Endometrium (tissue), 2 donors: ENCODE measurements around the gene TMED10.
"Not testable (repeated sequence)": the region's sequence is repeated elsewhere in the genome, so short reads cannot be mapped to it uniquely, and the experiment has no call there.

ENCODE experiments used
- FAIRE-seq: peaks from 2 replicates; lab custom pipeline; 2012; peaks lifted over from hg19 to GRCh38; lab: Jason Lieb, UNC
- donor health status: control.
- donor health status: control.

The TMED10 gene

DNA sequence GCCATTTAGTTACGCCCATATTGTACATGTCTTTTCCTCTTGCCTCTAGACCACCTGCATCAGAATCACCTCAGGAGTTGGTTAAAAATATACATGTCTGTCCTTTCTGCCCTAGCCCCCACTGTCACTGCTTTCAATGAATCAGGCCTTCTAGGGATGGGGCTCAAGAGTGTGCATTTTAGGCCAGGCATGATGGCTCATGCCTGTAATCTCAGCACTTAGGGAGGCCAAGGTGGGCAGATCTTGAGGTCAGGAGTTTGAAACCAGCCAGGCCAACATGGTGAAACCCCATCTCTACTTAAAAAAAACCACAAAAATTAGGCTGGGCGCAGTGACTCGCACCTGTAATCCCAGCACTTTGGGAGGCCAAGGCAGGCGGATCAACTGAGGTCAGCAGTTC is 13.6 kb upstream of the TMED10 start:
- no peak for FAIRE-seq

DNA sequence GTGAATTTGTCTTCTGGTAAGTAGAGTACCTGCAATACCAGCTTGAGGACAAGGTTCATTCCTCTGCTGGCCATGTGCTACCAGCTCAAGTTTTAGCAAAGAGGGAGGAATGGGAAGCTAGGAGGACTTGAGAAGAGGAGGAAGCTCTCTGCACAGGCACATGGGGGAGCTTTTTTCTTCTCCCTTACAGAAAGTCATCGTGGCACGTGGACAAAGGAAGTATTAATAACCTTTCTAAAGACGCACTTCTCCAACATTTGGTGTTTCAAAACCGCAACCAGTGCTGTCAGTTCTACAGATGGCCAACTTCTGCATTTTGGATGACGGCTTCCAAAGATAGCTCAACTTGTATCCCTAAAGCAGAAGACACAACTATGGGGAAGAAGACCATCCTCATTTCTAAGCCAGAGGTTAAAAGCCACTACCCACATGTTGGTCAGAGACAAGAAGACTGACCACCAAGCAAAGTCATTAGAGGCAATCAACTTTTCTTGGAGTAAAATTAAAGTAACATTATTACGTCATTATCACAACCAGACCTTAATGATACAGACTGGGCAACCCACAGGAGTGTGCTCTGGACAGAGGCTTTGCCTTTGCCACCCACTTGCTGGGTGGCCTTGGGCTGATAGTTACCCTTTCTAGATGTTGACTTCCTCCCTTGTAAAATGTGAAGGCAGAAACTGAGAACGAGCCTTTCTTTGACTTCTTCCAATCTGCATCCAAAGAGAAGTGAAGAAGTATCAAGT is 12.3 kb upstream of the TMED10 start:
- no peak for FAIRE-seq

DNA sequence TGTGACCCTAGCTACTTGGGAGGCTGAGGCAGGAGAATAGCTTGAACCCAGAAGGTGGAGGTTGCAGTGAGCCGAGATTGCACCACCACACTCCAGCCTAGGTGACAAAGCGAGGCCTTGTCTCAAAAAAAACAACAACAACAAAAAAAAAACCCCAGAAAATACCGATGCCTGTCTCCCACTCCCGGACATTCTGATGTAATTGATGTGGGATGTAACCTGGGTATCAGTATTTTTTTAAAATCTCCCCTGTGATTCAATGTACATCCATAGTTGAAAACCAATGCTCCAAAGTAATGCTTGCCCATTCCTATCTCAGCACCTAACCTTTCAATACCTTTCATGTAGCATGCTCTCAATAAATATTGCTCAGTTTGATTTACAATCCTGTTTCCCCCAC is 11.7 kb upstream of the TMED10 start:
- no peak for FAIRE-seq

DNA sequence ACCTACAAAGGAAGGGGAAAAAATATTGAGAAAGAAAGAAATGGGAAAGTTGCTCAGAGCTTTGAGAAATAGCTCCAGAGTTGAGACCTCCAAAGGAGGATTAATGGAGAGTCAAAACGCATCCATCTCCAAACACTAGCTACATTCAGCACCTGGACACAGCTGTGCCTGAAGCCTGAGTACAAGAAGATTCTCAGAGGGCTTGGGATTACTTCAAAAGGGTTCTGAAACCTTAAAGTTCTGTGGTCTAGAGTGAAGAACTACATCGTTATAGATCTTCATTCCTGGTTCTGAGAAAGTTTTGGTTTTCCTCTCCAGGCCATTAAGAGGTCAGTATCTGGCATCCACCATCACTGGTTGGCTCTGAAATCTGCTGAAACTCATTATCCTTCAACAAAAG is 10.5 kb upstream of the TMED10 start:
- no peak for FAIRE-seq

DNA sequence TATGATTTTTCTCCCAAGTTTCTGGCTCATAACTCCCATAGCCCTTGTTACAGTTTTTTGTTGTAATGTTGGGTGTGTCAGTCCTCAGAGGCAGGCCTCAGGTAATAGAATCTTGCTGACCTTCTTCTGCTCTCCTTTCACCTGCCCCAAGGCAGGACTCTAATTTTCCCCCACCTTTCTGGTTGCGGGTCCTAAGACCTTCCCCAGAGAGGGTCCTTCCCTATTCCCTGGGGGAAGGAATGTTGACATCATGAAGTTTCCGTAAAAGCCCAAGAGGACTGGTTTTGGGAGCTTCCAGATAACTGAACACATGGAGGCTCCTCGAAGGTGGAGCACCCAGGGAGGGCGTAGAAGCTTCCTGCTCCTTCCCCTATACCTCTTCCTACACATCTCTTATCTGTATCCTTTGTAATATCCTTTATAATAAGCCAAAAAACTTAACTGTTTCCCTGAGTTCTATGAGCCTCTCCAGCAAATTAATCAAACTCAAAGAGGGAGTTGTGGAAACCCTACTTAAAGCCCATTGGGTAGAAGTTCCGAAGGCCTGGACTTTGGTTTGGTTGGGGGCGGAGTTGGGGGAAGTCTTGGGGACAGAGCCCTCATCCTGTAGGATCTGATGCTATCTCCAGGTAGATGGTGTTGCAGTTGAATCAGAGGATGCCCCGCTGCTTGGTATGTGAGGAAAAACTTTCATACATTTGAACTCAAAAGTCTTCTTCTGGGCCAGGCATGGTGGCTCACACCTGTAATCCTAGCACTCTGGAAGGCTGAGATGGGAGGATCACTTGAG is 9.0 kb upstream of the TMED10 start:
- no peak for FAIRE-seq

DNA sequence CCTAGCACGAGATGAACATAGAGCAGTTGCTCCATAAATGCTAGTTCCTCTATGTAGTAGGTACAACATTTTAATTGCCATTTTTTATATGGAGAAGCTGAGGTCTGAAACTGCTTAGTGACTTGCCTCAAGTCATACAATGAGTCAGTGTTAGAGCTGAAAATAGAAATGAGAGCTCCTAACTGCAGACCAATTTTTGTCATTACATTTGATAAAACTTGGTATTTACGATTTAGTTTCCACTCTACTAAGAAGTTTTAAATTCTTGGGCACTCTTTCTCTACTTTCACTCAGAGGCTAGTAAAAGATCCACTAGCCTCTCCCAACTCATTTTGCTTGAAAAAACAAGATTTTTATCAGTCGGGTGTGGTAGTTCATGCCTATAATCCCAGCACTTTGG is 8.1 kb upstream of the TMED10 start:
- no peak for FAIRE-seq

DNA sequence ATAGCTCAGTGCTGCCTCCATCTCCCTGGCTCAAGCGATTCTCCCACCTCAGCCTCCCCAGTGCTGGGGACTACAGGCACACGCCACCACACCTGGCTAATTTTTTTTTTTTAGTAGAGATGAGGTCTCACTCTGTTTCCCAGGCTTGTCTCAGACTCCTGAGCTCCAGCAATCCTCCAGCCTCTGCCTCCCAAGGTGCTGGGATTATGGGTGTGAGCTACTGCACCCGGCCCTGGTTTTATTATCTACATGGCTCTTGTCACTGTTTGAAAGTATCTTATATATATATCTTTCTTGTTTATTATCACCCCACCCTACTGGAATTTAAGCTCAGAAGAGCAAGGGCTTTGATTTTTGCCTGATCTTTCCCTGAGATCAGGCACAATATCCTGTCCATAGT is 7.6 kb upstream of the TMED10 start:
- FAIRE-seq = no peak

DNA sequence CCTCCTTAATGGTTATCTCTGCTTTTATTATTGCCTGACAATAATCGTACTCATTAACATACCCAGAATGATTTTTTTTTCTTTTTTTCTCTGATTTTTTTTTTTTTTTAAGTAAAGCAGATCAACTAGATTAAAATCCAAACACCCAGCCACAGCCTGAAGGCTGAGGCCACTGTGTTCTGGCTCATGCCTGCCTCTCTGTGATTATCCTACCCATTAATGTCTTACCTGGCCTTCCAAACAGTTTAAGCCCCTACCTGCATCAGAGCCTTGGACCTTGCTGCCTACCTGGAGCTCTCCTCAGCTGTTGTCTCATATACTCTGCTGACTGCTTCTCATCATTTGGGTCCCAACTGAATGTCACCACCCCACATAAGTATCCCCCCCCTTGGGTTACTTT is 6.8 kb upstream of the TMED10 start:
- peak; percentile 72 for FAIRE-seq

DNA sequence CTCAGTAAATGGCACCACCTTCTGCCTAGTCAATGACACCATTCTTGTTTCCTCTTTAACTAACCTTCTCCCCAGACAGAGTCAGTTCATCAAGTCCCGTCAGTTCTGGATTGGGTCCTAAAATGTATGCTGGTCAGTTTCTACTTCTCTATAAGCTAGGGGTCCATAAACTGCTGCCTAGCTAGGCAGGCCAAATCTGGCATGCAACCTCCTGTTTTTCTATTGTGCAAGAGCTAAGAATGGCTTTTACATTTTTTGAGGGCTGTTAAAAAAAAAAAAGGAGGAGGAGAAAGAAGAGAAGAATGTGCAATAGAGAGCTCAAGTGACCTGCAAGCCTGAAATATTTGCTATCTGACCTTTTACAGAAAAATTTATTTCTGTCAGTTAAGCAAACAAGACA is 6.4 kb upstream of the TMED10 start:
- no peak for FAIRE-seq

DNA sequence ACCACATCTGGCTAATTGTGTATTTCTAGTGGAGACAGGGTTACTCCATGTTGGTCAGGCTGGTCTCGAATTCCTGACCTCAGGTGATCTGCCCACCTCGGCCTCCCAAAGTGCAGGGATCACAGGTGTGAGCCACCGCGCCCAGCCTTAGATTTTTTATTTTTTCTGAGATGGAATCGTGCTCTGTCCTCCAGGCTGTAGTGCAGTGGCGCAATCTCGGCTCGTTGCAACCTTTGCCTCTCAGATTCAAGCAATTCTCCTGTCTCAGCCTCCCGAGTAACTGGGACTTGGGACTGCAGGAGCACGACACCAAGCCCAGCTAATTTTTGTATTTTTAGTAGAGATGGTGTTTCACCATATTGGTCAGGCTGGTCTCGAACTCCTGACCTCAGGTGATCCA is 5.8 kb upstream of the TMED10 start:
- not testable (repeated sequence) for FAIRE-seq

DNA sequence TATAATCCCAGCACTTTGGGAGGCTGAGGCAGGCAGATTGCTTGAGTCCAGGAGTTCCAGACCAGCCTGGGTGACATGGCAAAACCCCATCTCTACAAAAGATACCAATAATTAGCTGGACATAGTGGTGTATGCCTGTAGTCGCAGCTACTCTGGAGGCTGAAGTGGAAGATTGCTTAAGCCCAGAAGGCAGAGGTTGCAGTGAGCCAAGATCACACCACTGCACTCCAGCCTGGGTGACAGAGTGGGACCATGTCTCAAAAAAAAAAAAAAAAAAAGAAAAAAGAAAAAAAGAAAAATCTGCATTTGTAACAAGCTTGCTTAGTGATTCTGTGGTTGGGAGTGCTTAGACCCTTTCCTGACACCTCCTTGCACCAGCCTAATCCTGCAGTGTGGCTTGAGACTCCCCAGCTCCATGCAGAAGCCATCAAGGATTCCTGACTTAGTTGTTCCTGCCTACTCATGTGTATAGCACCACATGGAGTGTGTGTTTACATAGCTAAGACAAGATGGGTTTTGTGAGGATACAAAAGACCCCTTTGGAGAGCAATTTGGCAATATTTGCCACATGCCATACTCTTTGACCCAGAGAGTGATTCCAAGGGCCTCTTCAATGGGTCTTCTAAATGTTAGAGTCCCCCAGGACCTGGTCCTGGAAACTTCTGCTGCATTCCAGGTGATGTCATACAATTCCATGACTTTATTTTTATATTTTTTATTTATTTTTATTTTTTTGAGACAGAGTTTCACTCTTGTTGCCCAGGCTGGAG is 5.1 kb upstream of the TMED10 start:
- FAIRE-seq = no peak

DNA sequence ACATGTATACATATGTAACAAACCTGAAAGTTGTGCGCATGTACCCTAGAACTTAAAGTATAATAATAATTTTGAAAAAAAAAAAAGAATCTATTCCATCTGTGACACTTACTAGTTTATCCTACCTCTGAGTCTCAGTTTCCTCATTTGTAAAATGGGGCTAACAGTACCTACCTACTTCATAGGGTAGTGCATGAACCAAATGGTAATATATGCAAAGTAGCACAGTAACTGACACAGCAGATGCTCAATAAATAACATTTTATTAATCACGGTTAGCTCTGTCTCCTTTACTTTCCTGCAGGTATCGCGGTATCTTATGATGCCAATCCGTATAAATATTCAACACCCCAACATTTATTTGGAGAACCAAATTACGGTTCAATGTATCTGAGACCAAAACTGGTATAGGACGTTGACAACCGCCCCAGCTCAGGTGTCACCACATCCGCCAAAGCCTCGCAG is 703 bp downstream of the TMED10 start:
- FAIRE-seq = no peak

DNA sequence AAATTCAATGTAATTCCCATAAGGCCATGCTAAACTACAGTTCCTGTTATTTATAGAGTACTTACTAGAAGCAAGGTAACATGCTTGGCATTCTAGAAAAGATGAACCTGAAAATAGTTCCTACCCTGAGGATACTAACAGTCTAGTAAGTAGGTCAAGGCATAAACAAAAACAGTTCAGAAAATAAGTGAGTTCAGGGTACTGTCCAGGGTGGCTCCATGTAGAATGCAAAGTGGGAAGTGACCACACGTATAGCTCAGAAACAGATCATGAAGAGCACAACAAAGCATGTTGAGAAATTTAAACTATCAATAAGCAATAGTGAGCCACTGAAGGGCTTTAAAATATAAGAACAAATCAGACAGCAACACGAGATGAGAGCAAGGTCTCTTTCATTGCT is 2.3 kb downstream of the TMED10 start:
- FAIRE-seq = no peak

DNA sequence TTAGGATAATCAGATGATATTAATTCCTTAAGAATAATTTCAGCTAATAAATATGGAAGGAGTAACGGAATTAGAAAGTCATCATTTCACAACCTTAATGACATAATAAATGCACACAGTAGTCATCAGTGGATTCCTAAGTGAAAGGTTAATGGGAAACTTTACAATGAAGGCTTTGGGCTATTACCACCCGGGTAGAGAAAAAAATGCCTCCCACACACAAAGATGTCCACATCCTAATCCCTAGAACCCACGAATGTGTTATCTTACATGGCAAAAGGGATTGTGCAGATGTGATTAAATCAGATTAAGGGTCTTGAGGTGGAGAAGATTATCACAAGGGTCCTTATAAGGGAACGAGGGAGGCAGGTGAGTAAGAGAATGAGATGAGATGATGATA is 5.6 kb downstream of the TMED10 start:
- FAIRE-seq = no peak

DNA sequence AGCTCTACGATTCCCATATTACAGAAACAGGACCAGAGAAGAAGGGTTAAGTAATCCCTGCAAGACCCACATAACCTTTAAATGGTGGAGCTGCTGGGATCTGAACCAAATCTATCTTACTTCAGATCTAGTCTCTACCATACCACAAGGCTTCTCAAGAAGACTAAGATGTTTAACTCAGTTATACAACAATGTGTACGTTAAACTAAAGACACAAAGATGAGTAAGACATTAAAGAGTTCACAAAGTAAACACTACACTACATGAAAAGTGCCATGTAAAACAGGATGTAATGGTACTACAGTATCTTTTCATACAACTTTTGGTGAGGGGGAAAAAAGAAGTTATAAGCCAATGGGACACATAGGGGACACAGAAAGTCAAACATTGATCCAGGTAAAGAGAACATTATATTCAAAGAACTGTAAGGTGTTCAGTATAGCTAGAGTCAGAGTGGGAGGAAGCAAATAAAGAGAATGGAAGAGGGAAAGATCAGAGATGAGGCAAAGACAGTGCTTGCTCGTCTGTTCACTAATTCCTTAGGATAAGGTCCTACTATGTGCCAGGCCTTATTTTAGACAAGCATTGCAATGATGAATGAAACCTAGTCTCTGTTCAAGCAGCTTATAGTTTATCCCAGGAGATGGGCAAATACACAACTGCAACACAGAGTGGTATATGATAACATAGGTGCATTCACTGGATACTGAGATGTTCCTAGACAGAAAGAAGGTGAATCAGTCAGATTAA is 7.7 kb downstream of the TMED10 start:
- no peak for FAIRE-seq

DNA sequence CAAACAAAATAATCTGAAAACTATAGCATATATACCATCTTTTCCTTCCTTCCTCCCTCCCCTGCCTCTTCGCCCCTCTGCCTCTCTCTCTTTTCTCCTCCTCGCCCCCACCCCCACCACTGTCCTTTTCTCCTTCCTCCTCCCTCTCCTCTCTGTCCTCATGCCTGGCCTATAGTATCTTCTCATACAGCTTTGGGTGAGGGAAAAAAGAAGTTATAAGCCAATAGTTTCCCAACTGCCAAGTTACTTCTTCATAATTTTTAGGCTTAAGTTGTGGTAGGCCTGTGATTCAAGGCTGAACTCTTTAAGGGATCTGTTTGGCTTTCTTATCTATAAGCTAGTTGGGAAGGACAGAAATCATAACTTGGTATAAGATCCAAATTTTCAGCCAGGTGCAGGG is 9.1 kb downstream of the TMED10 start:
- no peak for FAIRE-seq

DNA sequence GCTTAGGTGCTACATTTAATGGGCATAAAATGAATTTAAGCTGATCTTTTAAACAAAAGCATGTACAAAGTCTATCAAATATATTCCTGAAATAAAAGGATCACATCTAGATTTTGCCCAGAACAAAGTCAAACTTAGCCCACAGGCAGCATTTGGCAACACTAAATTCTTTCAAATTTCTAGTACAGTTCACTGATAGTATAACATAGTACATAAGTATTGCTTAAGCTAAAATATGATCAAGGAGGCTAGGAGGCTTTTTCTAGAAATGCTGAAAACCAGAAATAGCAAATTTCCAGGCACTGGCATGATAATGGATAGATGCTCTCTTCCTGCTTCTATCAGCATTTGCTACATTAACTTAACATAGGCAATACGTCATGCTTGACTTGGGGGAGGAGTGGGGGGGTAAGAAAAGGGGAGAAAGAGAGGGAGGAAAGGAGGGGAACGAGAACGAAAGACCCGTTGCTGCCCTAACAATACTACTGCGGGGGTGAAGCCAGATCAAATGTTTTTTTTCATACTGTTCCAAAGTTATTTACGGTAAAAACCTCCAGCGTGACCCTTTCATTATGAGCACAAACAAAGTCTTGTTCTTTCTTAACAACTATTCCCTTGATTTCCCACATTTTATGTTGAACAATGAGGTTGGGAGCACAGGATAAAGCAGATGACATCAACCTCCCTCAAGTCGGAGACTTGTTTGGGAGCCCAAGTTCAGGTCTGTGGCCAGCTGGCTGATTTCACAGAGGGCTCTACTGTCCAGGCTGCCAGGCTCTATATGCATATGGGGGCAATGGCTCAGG is 10.6 kb downstream of the TMED10 start:
- FAIRE-seq = no peak

DNA sequence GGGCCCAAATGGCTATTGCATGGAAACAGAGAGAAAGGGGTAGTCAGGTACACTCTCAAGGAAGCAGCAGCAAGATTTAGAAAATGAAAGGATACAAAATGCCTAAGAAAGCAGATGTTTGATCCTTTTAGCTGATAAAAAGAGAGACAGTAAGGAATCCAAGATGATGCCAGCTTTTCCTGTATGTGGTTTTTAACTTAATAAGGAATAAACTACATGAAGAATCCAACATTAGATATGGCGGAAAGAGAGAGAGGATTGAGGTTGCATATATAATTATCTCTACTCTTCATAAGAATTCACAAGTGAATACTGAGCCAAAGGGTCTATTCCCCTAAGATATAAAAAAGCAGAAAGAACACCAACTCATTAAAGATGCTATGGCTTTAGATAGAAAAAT is 11.6 kb downstream of the TMED10 start:
- no peak for FAIRE-seq

DNA sequence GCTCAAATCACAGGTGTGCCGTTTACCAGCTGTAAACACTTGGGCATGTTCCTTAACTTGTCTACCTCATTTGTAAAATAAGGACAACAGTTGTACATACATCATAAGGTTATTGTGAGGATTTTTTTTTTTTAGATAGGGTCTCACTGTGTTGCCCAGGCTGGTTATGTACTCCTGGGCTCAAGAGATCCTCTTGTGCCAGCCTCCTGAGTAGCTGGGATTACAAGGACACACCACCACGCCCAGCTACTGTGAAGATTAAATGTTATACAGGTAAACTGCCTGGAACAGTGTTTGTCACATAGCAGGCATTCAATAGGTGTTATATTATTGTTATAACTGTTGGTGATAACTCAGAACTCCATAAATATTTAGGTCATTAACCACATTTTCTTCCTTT is 12.7 kb downstream of the TMED10 start:
- FAIRE-seq = no peak

DNA sequence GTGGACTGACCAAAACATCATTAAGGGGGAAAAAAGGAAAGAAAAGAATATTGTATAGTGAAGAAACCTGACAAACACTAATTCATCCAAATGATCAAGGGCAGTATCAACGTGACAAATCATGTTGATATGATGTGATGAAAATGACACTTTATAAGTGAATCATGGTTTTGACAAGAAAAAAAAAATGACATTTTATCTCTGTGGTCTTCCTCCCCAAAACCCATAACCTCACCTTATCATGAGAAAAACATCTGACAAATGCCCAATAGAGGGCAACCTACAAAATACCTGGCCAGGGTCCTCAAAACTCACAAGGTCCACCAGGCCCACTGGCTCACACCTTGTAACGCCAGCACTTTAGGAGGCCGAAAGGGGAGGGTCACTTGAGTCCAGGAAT is 13.8 kb downstream of the TMED10 start:
- no peak for FAIRE-seq

DNA sequence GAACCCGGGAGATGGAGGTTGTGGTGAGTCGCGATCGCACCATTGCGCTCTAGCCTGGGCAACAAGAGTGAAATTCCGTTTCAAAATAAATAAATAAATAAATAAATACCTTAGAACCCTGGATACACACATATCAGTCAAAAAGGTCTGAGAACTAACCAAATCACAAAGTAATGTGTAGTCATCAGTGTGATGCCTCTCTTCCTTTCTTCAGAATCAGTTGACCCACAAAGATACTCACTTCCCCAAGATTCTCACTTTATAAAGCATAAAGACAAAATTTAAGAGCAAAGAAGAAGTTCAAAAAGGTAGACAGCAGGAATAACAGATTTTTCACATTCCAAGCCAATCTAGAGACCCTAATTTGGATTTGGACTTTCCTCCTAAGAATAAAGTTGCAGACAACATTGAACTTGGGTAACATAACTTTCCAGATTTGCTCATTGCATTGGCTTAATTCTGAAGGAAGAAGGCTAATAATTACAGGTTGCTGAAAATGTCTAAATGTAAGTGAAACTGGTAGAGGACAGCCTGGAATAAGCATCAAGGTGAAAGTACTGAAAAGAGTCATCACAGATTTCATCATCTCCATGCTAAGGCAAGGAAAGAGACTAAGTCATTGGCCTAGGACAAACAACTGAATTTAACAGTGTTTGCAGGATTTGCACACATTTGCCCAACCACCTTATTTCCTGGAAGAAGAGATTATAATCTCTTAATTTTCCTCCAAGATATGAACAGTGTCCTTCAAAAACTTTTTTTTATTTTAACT is 17.4 kb downstream of the TMED10 start:
- no peak for FAIRE-seq
